Mesothelial cell of epicardium (in vitro differentiated cells): ENCODE data around the gene ACTR5. TPM values are rescaled to one million over a fixed set of nuclear protein-coding genes. Genes with fewer than 3 reads are reported as not detected.

Experiments
- DNase-seq, 2 experiments: peaks; one replicate each; pipeline ENCODE4 v3.0.0; 2021; ENCODE audit warnings: low spot score in 2 of 2; ENCODE audit not compliant: unreplicated experiment in 2 of 2
- H3K27ac Mint-ChIP-seq: 2 replicates; pipeline ENCODE4 v1.8.0; 2021; ENCODE audit warnings: mixed read lengths
- H3K27me3 Mint-ChIP-seq: 2 replicates; pipeline ENCODE4 v1.8.0; 2021; ENCODE audit warnings: low read depth, mixed read lengths
- H3K36me3 Mint-ChIP-seq: 2 replicates; pipeline ENCODE4 v1.8.0; 2021; ENCODE audit warnings: mixed read lengths
- H3K4me1 Mint-ChIP-seq: 2 replicates; pipeline ENCODE4 v1.8.0; 2021; ENCODE audit warnings: mixed read lengths
- H3K4me3 Mint-ChIP-seq: 2 replicates; pipeline ENCODE4 v1.8.0; 2021; ENCODE audit warnings: mild to moderate bottlenecking, moderate library complexity, mixed read lengths
- H3K9me3 Mint-ChIP-seq: 2 replicates; pipeline ENCODE4 v1.8.0; 2021; ENCODE audit warnings: mixed read lengths
- CTCF ChIP-seq: fragments of 200-600 bp; sonication (generic); IDR thresholded peaks from one replicate; pipeline ENCODE4 v1.5.0; 2021; ENCODE audit warnings: antibody characterized with exemption; ENCODE audit not compliant: unreplicated experiment
- total RNA-seq: library from RNA; stranded (reverse); gene quantifications from 3 replicates; pipeline ENCODE4 v1.2.1, GENCODE V29; 2021

Gene ACTR5
- total RNA-seq, 1 donor from 2014 or later, result 9.5 TPM

GRCh38 chr20:38759106-38759505 lies 10.8 kb downstream of the ACTR5 start:
- Mint-ChIP-seq H3K4me3 (no peak overlapping the region), H3K27ac (no peak overlapping the region), H3K27me3 (no peaks in the 10 kb centered on the region), H3K4me1 (no peaks in the 10 kb centered on the region), H3K36me3 (peaks cover 40% of the 10 kb centered on the region), H3K9me3 (no peaks in the 10 kb centered on the region)
- no peak for TF ChIP-seq CTCF
- no peak for DNase-seq

GRCh38 chr20:38760978-38761377 lies 12.7 kb downstream of the ACTR5 start:
- TF ChIP-seq CTCF, result no peak
- Mint-ChIP-seq H3K27me3 (no peaks in the 10 kb centered on the region), H3K9me3 (no peaks in the 10 kb centered on the region), H3K36me3 (peaks cover 37% of the 10 kb centered on the region), H3K4me1 (no peaks in the 10 kb centered on the region), H3K4me3 (no peak overlapping the region), H3K27ac (no peak overlapping the region)
- DNase-seq, result no peak

- no peaks in the 10 kb centered on the region for H3K9me3 Mint-ChIP-seq
These were observed 13.9 kb downstream of the ACTR5 start for GRCh38 chr20:38762174-38762573.

GRCh38 chr20:38763616-38764015 lies 15.4 kb downstream of the ACTR5 start:
- no peaks in the 10 kb centered on the region for H3K9me3 Mint-ChIP-seq
- H3K4me1 Mint-ChIP-seq, result no peaks in the 10 kb centered on the region
- no peak for TF ChIP-seq CTCF
- H3K27me3 Mint-ChIP-seq, result no peaks in the 10 kb centered on the region
- H3K4me3 Mint-ChIP-seq, result no peak overlapping the region
- no peak for DNase-seq
- H3K36me3 Mint-ChIP-seq, result peaks cover 38% of the 10 kb centered on the region
- H3K27ac Mint-ChIP-seq, result no peak overlapping the region

More at GRCh38 chr20:38762174-38762573, 13.9 kb downstream of the ACTR5 start:
- no peaks in the 10 kb centered on the region for H3K27me3 Mint-ChIP-seq
- peaks cover 34% of the 10 kb centered on the region for H3K36me3 Mint-ChIP-seq
- H3K4me3 Mint-ChIP-seq, result no peak overlapping the region
- no peaks in the 10 kb centered on the region for H3K4me1 Mint-ChIP-seq
- TF ChIP-seq CTCF, result no peak
- no peak overlapping the region for H3K27ac Mint-ChIP-seq
- DNase-seq, result no peak

GRCh38 chr20:38764567-38765318 lies 16.5 kb downstream of the ACTR5 start:
- Mint-ChIP-seq H3K4me3 (no peak overlapping the region), H3K36me3 (peaks cover 40% of the 10 kb centered on the region), H3K9me3 (no peaks in the 10 kb centered on the region), H3K27ac (no peak overlapping the region), H3K27me3 (no peaks in the 10 kb centered on the region), H3K4me1 (no peaks in the 10 kb centered on the region)
- no peak for DNase-seq
- no peak for TF ChIP-seq CTCF

- DNase-seq, result no peak
- H3K27ac Mint-ChIP-seq, result no peak overlapping the region
- H3K36me3 Mint-ChIP-seq, result peaks cover 33% of the 10 kb centered on the region
- H3K27me3 Mint-ChIP-seq, result no peaks in the 10 kb centered on the region
- no peak overlapping the region for H3K4me3 Mint-ChIP-seq
- no peak for TF ChIP-seq CTCF
- H3K9me3 Mint-ChIP-seq, result no peaks in the 10 kb centered on the region
- no peaks in the 10 kb centered on the region for H3K4me1 Mint-ChIP-seq
These were observed 17.8 kb downstream of the ACTR5 start for GRCh38 chr20:38766071-38766470.
